ENCODE measurements around the gene TTC22. TPM values are rescaled to one million over a fixed set of nuclear protein-coding genes. Genes with fewer than 3 reads are reported as not detected.

TTC22 gene
- total RNA-seq, 1 donor from 2014 or later, result 0.14 TPM

DNA sequence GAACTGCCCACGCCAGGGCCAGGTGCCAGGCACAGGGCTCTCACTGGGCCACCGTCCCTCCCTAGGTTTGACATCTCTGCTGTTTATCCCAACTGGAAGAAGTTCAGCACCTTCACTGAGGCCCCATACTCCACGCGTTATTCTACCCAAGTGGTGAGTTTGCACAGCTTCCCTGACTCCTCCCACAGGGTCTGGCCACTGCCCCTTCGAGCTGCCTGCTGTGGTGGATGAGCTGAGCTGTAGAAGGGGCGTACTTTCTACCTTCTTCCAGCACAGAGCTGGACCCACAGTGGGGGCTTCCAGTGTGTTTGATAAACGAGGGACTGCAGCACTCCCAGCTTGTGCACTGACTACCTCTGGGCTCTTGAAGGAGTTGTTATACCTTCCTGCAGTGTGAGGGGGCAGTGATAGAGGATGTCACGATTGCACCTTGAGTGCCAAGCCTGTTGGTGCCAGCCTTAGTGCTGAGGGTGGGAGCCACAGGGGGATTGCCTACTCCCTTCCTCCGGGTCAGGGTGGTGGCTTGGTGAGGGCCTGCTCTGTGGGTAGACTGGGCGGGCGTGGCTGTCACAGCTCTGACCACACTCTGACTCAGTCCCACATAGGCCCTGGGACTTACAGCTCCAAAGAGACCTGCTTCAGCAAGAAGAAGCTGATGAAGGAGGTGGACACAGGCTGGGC is 5.9 kb upstream of the TTC22 start:
- H3K27me3 ChIP-seq (ENCODE audit: low read depth), result peaks cover 35% of the 10 kb centered on the region
- H3K9me3 ChIP-seq (replicated peaks), result no peaks in the 10 kb centered on the region
- no peak overlapping the region for H3K27ac ChIP-seq (replicated peaks)
- intact Hi-C loops (cut with micrococcal nuclease), result loop anchor here (10.0 kb wide), 1 partner anchor 732 kb away; no protein-coding TSS in a partner anchor
- no peak overlapping the region for H3K4me3 ChIP-seq
- TF ChIP-seq, protein P1, sequence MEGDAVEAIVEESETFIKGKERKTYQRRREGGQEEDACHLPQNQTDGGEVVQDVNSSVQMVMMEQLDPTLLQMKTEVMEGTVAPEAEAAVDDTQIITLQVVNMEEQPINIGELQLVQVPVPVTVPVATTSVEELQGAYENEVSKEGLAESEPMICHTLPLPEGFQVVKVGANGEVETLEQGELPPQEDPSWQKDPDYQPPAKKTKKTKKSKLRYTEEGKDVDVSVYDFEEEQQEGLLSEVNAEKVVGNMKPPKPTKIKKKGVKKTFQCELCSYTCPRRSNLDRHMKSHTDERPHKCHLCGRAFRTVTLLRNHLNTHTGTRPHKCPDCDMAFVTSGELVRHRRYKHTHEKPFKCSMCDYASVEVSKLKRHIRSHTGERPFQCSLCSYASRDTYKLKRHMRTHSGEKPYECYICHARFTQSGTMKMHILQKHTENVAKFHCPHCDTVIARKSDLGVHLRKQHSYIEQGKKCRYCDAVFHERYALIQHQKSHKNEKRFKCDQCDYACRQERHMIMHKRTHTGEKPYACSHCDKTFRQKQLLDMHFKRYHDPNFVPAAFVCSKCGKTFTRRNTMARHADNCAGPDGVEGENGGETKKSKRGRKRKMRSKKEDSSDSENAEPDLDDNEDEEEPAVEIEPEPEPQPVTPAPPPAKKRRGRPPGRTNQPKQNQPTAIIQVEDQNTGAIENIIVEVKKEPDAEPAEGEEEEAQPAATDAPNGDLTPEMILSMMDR (IDR thresholded peaks at IDR 0.05; ENCODE audit: borderline replicate concordance), result no peak
- no peaks in the 10 kb centered on the region for H3K4me1 ChIP-seq
- no peak for DNase-seq
- no peaks in the 10 kb centered on the region for H3K36me3 ChIP-seq

DNA sequence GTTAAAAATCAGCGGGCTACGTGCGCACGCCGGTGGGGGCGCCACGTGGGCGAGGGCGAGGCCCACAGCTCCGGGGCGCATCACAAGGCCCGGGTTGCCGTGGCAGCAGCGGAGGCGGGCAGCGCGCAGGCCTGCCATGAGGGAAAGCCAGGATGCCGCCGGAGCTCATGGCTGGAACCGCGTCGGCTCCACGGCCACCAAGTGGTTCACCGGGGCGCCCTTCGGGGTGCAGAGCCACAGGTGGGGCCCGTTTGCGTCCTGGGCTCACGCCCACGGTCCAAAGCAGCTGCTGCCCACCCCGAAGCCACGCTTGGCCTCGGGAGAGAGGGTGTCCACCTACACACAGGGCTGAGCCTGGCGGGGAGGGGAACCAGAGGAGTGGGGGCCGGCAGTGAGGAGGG is 4.9 kb upstream of the TTC22 start:
- peaks cover 5% of the 10 kb centered on the region for H3K4me1 ChIP-seq
- intact Hi-C loops (cut with micrococcal nuclease), result loop anchor here (10.0 kb wide), 1 partner anchor 731 kb away; no protein-coding TSS in a partner anchor

DNA sequence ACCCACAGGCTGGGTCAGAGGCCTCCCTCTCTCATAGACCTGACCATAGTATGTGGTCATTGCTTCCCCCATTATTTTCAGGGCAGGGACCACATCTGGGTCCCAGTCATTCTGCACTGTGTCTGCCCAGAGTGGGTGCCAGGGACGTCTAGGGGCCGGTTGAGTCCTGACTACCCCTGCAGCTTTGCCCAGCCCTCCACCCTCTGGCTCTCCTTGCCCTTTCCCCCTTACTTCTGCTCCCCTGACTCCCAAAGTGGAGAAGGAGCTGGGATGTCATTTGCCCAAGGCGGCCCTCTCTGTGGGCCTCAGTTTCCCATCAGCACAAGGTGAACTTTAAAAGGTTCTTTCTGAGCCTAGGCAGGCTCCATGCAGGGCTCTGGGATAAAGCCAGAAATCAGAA is 4.3 kb upstream of the TTC22 start:
- H3K27me3 ChIP-seq (ENCODE audit: low read depth), result peaks cover 51% of the 10 kb centered on the region
- H3K9me3 ChIP-seq (replicated peaks), result no peaks in the 10 kb centered on the region
- intact Hi-C loops (cut with micrococcal nuclease), result loop anchor here (10.0 kb wide), 1 partner anchor 731 kb away; no protein-coding TSS in a partner anchor
- H3K4me1 ChIP-seq, result peaks cover 10% of the 10 kb centered on the region
- TF ChIP-seq, protein P1 (IDR thresholded peaks at IDR 0.05; ENCODE audit: borderline replicate concordance), result no peak
- H3K4me3 ChIP-seq, result no peak overlapping the region
- no peak overlapping the region for H3K27ac ChIP-seq (replicated peaks)
- no peak for DNase-seq
- no peaks in the 10 kb centered on the region for H3K36me3 ChIP-seq

More for the DNA sequence above, 4.9 kb upstream of the TTC22 start:
- H3K4me3 ChIP-seq, result no peak overlapping the region
- no peak for DNase-seq
- H3K27ac ChIP-seq (replicated peaks), result no peak overlapping the region
- H3K27me3 ChIP-seq (ENCODE audit: low read depth), result peaks cover 46% of the 10 kb centered on the region
- TF ChIP-seq, protein P1 (IDR thresholded peaks at IDR 0.05; ENCODE audit: borderline replicate concordance), result no peak
- H3K36me3 ChIP-seq, result no peaks in the 10 kb centered on the region
- H3K9me3 ChIP-seq (replicated peaks), result no peaks in the 10 kb centered on the region

DNA sequence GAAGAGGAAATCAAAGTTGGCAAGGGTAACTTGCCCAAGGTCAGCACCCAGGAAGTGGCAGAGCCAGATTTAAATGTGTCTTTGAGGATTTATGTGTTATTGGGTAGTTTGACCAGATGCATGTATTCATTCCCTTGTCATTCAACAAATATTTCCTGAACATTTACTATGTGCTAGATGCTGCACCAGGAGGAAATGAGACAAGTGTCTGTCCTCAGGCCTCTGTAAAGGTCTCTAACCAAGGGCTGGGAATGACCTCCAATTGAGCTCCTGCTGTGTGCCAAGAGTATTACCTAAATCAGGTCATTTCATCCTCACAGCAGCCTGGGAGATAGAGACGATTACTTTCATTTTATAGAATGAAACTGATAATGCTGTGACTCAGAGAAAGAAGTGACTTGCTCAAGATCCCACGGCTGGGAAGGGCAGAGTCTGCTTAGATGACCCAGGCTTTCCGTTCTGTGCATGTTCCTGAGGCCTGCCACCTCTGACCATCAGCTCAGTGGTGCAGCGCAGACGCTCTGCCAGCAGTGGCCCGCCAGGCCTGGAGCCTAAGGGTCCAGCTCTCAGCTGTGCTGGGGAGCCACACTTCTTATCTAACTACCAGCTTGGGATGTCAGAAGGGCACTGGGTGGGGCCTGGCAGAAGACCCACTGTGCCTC is 3.5 kb upstream of the TTC22 start:
- intact Hi-C loops (cut with micrococcal nuclease), result loop anchor here (10.0 kb wide), 1 partner anchor 730 kb away; no protein-coding TSS in a partner anchor
- Histone ChIP-seq H3K4me3 (no peak overlapping the region), H3K9me3 (replicated peaks) (no peaks in the 10 kb centered on the region), H3K36me3 (no peaks in the 10 kb centered on the region), H3K27ac (replicated peaks) (no peak overlapping the region), H3K4me1 (peaks cover 10% of the 10 kb centered on the region), H3K27me3 (ENCODE audit: low read depth) (peaks cover 60% of the 10 kb centered on the region)
- TF ChIP-seq, protein P1 (IDR thresholded peaks at IDR 0.05; ENCODE audit: borderline replicate concordance), result no peak
- DNase-seq, result no peak

DNA sequence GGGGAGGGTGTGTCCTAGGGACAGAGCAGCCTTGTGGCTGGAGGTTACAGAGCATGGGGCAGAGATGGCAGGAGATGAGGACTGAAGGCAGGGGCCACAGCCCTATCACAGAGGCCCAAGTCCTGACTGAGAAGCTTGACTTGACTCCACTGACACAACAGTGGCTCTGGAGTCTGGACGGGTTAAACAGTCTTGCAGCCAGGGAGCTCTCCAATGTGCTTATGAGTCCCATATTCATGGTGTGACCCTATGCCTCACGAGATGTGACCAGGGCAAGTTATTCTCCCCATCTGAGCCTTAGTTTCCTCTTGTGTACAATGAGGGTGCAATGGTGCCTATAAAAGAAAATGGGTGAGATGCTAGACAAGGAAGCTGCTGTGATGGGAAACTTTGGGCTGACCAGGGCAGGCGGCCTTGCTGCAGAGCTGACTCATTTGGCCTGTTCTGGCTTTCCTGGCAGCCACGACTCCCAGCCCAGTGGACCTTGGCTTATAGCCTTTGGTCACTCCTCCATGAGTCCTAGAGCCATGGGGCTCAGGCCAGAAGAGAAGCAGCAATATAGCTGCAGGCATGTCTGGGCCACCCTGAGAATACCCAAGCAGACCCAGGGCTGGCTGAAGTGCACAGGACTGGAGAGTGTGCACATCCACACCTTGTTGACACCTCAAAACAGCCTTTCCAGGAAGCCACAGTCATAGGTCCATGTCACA is 2.8 kb upstream of the TTC22 start:
- no peak for DNase-seq
- H3K27me3 ChIP-seq (ENCODE audit: low read depth), result peaks cover 66% of the 10 kb centered on the region
- intact Hi-C loops (cut with micrococcal nuclease), result loop anchor here (10.0 kb wide), 1 partner anchor 729 kb away; no protein-coding TSS in a partner anchor

More for the DNA sequence above, 2.8 kb upstream of the TTC22 start:
- H3K9me3 ChIP-seq (replicated peaks), result no peaks in the 10 kb centered on the region
- peaks cover 10% of the 10 kb centered on the region for H3K4me1 ChIP-seq
- H3K4me3 ChIP-seq, result no peak overlapping the region
- TF ChIP-seq, protein P1 (IDR thresholded peaks at IDR 0.05; ENCODE audit: borderline replicate concordance), result no peak
- no peak overlapping the region for H3K27ac ChIP-seq (replicated peaks)
- no peaks in the 10 kb centered on the region for H3K36me3 ChIP-seq

All from left ventricle myocardium inferior (tissue), 1 donor.